ENCODE data around the gene NFX1.

GRCh38 chr9:33304362-33304761 is 14.0 kb downstream of the NFX1 start:
- no peak for TF ChIP-seq REST (IDR thresholded peaks at IDR 0.05; ENCODE audit: insufficient read depth in 1 of 2, low read depth in 2 of 2, low read length in 2 of 2)
- TF ChIP-seq POLR2AphosphoS5 (IDR thresholded peaks at IDR 0.05; ENCODE audit: low read depth, low read length), result no peak
- TF ChIP-seq TAF1 (IDR thresholded peaks at IDR 0.05; ENCODE audit: borderline replicate concordance, insufficient read depth, low read length), result no peak
- TF ChIP-seq SIN3A (IDR thresholded peaks at IDR 0.05; ENCODE audit: borderline replicate concordance, insufficient read depth, low read length), result no peak
- no peak for TF ChIP-seq FOXP2 (optimal IDR thresholded peaks at IDR 0.05; ENCODE audit: borderline replicate concordance, extremely low read depth, extremely low read length, insufficient read depth)

Measured in PFSK-1 (cell line).